ENCODE results near the gene HOXA9. TPM values are rescaled to one million over a fixed set of nuclear protein-coding genes. Genes with fewer than 3 reads are reported as not detected.

Gene HOXA9
- total and polyA plus RNA-seq, 2 of the 8 experiments (the other 6 are each of a cell fraction or from before 2014, with no cell fraction given), result not detected

DNA sequence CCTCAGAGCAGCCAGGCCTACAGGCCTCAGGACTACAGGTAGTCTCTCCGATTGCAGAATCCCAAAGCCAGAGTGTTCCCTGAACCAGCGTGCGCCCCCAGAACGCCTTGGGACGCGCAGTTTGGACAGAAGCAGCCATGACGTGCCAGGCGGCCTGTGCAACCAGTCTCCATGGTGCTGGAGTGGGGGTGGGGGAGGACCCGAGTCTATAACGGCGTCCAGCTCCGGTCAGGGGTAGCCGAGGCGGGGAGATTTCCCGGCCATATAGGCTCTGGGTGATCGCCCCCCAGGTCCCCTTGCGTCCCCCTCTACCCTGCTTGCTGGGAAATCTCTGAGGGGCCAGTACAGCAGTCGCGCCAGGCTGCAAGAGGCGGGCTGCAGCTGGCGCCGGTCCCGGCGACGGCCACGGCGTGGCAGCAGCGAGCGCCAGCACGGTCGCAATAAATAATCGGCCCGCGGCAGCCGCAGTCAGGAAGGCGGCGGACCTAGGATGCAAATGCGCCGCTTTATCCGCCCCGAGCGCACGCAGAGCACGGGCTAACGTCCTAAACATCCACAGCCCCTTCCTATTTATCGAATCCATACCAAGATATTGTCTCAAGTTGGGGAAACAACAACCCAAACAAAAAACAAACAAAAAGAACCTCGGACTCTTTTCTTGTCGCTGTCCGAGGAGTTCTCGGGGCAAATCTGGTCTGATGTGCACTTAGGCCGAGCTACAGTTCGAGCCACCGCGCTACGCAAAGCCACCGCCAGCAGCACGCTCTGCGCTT is 14.6 kb downstream of the HOXA9 start (continued):
- TF ChIP-seq, protein P1, sequence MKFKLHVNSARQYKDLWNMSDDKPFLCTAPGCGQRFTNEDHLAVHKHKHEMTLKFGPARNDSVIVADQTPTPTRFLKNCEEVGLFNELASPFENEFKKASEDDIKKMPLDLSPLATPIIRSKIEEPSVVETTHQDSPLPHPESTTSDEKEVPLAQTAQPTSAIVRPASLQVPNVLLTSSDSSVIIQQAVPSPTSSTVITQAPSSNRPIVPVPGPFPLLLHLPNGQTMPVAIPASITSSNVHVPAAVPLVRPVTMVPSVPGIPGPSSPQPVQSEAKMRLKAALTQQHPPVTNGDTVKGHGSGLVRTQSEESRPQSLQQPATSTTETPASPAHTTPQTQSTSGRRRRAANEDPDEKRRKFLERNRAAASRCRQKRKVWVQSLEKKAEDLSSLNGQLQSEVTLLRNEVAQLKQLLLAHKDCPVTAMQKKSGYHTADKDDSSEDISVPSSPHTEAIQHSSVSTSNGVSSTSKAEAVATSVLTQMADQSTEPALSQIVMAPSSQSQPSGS (IDR thresholded peaks at IDR 0.05; ENCODE audit: low read length), result no peak
- TF ChIP-seq, protein P2, sequence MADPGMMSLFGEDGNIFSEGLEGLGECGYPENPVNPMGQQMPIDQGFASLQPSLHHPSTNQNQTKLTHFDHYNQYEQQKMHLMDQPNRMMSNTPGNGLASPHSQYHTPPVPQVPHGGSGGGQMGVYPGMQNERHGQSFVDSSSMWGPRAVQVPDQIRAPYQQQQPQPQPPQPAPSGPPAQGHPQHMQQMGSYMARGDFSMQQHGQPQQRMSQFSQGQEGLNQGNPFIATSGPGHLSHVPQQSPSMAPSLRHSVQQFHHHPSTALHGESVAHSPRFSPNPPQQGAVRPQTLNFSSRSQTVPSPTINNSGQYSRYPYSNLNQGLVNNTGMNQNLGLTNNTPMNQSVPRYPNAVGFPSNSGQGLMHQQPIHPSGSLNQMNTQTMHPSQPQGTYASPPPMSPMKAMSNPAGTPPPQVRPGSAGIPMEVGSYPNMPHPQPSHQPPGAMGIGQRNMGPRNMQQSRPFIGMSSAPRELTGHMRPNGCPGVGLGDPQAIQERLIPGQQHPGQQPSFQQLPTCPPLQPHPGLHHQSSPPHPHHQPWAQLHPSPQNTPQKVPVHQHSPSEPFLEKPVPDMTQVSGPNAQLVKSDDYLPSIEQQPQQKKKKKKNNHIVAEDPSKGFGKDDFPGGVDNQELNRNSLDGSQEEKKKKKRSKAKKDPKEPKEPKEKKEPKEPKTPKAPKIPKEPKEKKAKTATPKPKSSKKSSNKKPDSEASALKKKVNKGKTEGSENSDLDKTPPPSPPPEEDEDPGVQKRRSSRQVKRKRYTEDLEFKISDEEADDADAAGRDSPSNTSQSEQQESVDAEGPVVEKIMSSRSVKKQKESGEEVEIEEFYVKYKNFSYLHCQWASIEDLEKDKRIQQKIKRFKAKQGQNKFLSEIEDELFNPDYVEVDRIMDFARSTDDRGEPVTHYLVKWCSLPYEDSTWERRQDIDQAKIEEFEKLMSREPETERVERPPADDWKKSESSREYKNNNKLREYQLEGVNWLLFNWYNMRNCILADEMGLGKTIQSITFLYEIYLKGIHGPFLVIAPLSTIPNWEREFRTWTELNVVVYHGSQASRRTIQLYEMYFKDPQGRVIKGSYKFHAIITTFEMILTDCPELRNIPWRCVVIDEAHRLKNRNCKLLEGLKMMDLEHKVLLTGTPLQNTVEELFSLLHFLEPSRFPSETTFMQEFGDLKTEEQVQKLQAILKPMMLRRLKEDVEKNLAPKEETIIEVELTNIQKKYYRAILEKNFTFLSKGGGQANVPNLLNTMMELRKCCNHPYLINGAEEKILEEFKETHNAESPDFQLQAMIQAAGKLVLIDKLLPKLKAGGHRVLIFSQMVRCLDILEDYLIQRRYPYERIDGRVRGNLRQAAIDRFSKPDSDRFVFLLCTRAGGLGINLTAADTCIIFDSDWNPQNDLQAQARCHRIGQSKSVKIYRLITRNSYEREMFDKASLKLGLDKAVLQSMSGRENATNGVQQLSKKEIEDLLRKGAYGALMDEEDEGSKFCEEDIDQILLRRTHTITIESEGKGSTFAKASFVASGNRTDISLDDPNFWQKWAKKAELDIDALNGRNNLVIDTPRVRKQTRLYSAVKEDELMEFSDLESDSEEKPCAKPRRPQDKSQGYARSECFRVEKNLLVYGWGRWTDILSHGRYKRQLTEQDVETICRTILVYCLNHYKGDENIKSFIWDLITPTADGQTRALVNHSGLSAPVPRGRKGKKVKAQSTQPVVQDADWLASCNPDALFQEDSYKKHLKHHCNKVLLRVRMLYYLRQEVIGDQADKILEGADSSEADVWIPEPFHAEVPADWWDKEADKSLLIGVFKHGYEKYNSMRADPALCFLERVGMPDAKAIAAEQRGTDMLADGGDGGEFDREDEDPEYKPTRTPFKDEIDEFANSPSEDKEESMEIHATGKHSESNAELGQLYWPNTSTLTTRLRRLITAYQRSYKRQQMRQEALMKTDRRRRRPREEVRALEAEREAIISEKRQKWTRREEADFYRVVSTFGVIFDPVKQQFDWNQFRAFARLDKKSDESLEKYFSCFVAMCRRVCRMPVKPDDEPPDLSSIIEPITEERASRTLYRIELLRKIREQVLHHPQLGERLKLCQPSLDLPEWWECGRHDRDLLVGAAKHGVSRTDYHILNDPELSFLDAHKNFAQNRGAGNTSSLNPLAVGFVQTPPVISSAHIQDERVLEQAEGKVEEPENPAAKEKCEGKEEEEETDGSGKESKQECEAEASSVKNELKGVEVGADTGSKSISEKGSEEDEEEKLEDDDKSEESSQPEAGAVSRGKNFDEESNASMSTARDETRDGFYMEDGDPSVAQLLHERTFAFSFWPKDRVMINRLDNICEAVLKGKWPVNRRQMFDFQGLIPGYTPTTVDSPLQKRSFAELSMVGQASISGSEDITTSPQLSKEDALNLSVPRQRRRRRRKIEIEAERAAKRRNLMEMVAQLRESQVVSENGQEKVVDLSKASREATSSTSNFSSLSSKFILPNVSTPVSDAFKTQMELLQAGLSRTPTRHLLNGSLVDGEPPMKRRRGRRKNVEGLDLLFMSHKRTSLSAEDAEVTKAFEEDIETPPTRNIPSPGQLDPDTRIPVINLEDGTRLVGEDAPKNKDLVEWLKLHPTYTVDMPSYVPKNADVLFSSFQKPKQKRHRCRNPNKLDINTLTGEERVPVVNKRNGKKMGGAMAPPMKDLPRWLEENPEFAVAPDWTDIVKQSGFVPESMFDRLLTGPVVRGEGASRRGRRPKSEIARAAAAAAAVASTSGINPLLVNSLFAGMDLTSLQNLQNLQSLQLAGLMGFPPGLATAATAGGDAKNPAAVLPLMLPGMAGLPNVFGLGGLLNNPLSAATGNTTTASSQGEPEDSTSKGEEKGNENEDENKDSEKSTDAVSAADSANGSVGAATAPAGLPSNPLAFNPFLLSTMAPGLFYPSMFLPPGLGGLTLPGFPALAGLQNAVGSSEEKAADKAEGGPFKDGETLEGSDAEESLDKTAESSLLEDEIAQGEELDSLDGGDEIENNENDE (IDR thresholded peaks at IDR 0.05; ENCODE audit: insufficient replicate concordance, low read length), result no peak
- no peak for TF ChIP-seq TBP (IDR thresholded peaks at IDR 0.05; ENCODE audit: low read depth, low read length)
- no peak for TF ChIP-seq CEBPB (IDR thresholded peaks at IDR 0.05; ENCODE audit: low read depth, low read length)
- TF ChIP-seq, protein P3, sequence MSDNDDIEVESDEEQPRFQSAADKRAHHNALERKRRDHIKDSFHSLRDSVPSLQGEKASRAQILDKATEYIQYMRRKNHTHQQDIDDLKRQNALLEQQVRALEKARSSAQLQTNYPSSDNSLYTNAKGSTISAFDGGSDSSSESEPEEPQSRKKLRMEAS (IDR thresholded peaks at IDR 0.05), result peak; percentile 23
- no peak for TF ChIP-seq POU5F1 (IDR thresholded peaks at IDR 0.05; ENCODE audit: low read depth, low read length)
- TF ChIP-seq KDM4A (IDR thresholded peaks at IDR 0.05; ENCODE audit: low read depth, low read length, severe bottlenecking), result no peak
- no peak for TF ChIP-seq RBBP5 (IDR thresholded peaks at IDR 0.05; ENCODE audit: borderline replicate concordance, low read depth, low read length)

Measured in H1 (cell line).